ENCODE data around the gene UBASH3B.
"Not testable (repeated sequence)": the region's sequence is repeated elsewhere in the genome, so short reads cannot be mapped to it uniquely, and the experiment has no call there.

UBASH3B gene

GRCh38 chr11:122729139-122729538, 73.6 kb downstream of the UBASH3B start:
- H3K4me3 ChIP-seq (replicated peaks; ENCODE audit: low read depth, low read length): no peak overlapping the region
- H3K27me3 ChIP-seq (replicated peaks; ENCODE audit: control insufficient read depth, insufficient read depth, low read length): no peaks in the 10 kb centered on the region
- no peaks in the 10 kb centered on the region for H3K36me3 ChIP-seq (ENCODE audit: control insufficient read depth, insufficient read depth, low read length)
- DNase-seq (ENCODE audit: extremely low read depth, insufficient read length): no peak
- no peak for TF ChIP-seq CTCF (IDR thresholded peaks at IDR 0.05; ENCODE audit: insufficient read depth, low read length, poor library complexity, severe bottlenecking)

- H3K4me3 ChIP-seq (replicated peaks; ENCODE audit: low read depth, low read length); H3K36me3 ChIP-seq (ENCODE audit: control insufficient read depth, insufficient read depth, low read length); H3K27me3 ChIP-seq (replicated peaks; ENCODE audit: control insufficient read depth, insufficient read depth, low read length); DNase-seq (ENCODE audit: extremely low read depth, insufficient read length): not testable (repeated sequence)
- TF ChIP-seq CTCF (IDR thresholded peaks at IDR 0.05; ENCODE audit: insufficient read depth, low read length, poor library complexity, severe bottlenecking): peak; percentile 9
Observed at GRCh38 chr11:122730694-122731093, 75.2 kb downstream of the UBASH3B start.

- TF ChIP-seq CTCF (IDR thresholded peaks at IDR 0.05; ENCODE audit: insufficient read depth, low read length, poor library complexity, severe bottlenecking): no peak
- H3K27me3 ChIP-seq (replicated peaks; ENCODE audit: control insufficient read depth, insufficient read depth, low read length): no peaks in the 10 kb centered on the region
Observed at GRCh38 chr11:122731500-122731913, 76.0 kb downstream of the UBASH3B start.

GRCh38 chr11:122732342-122733315, 77.1 kb downstream of the UBASH3B start:
- H3K36me3 ChIP-seq (ENCODE audit: control insufficient read depth, insufficient read depth, low read length): no peaks in the 10 kb centered on the region
- no peaks in the 10 kb centered on the region for H3K27me3 ChIP-seq (replicated peaks; ENCODE audit: control insufficient read depth, insufficient read depth, low read length)
- no peak overlapping the region for H3K4me3 ChIP-seq (replicated peaks; ENCODE audit: low read depth, low read length)
- TF ChIP-seq CTCF (IDR thresholded peaks at IDR 0.05; ENCODE audit: insufficient read depth, low read length, poor library complexity, severe bottlenecking): no peak
- DNase-seq (ENCODE audit: extremely low read depth, insufficient read length): no peak

More at GRCh38 chr11:122731500-122731913, 76.0 kb downstream of the UBASH3B start:
- no peak for DNase-seq (ENCODE audit: extremely low read depth, insufficient read length)
- H3K4me3 ChIP-seq (replicated peaks; ENCODE audit: low read depth, low read length): no peak overlapping the region
- H3K36me3 ChIP-seq (ENCODE audit: control insufficient read depth, insufficient read depth, low read length): no peaks in the 10 kb centered on the region

- TF ChIP-seq CTCF (IDR thresholded peaks at IDR 0.05; ENCODE audit: insufficient read depth, low read length, poor library complexity, severe bottlenecking): no peak
- Histone ChIP-seq H3K36me3 (ENCODE audit: control insufficient read depth, insufficient read depth, low read length) (no peaks in the 10 kb centered on the region), H3K4me3 (replicated peaks; ENCODE audit: low read depth, low read length) (no peak overlapping the region), H3K27me3 (replicated peaks; ENCODE audit: control insufficient read depth, insufficient read depth, low read length) (no peaks in the 10 kb centered on the region)
- DNase-seq (ENCODE audit: extremely low read depth, insufficient read length): no peak
Observed at GRCh38 chr11:122733318-122733717, 77.8 kb downstream of the UBASH3B start.

Data from GM06990 (cell line).